ENCODE data around the gene GIPC1.

GIPC1 gene

GRCh38 chr19:14494411-14494810 is 1.5 kb downstream of the GIPC1 start:
- no peak for DNase-seq (ENCODE audit: low spot score)

DNA sequence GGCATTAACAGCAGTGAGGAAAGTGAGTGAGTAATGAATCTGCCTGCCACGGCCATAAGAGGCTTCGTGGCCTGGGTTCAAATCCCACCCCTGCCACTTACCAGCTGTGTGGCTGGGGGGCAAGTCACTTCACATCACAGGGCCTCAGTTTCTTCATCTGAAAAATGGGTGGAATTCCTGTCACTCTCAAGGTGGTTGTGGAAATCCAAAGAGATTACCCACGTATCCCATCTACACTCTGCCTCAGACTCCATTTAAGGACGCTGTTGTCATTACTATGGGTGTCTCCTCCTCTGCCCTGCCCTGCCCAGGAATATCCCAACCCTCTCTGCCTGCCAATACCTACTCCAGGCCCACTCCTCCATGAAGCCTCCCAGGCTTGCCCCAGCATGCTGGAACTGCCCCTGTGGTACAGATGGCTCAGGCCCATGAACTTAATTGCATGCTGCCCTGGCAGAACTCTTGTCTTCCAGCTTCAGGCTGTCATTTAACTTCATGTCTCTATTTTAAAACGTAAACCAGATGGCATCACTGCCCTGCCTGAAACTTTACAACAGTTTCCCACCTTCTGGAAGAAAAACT is 3.1 kb downstream of the GIPC1 start:
- no peak for DNase-seq (ENCODE audit: low spot score)

DNA sequence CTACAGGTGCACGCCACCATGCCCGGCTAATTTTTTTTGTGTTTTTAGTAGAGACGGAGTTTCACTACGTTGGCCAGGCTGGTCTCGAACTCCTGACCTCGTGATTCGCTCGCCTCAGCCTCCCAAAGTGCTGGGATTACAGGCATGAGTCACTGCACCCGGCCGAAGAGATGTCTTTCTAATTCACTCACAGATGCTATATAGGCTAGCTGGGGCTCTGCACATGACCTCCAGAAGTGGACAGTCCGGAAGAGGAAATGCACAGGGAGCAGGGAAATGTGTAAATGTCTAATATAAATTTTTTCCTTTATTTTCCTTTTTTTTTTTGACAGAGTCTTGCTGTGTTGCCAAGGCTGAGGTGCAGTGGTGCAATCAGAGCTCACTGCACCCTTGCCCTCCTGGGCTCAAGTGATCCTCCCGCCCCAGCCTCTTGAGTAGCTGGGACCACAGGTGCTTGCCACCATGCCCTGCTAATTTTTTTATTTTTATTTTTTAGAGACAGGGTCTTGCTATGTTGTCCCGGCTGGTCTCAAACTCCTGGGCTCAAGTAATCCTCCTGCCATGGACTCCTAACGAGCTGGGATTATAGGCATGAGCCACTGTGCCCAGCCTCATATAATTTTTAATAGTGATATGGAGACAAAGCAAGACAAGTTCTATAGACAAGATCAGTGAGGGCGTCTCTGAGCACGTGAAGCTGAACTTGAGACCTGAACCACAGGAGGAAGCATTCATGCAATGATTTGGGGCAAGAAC is 8.4 kb downstream of the GIPC1 start:
- DNase-seq (ENCODE audit: low spot score): no peak

- DNase-seq (ENCODE audit: low spot score): no peak
Measured at GRCh38 chr19:14482172-14482941, 13.6 kb downstream of the GIPC1 start.

- no peak for DNase-seq (ENCODE audit: low spot score)
Measured at GRCh38 chr19:14480700-14481079, 15.2 kb downstream of the GIPC1 start.

DNA sequence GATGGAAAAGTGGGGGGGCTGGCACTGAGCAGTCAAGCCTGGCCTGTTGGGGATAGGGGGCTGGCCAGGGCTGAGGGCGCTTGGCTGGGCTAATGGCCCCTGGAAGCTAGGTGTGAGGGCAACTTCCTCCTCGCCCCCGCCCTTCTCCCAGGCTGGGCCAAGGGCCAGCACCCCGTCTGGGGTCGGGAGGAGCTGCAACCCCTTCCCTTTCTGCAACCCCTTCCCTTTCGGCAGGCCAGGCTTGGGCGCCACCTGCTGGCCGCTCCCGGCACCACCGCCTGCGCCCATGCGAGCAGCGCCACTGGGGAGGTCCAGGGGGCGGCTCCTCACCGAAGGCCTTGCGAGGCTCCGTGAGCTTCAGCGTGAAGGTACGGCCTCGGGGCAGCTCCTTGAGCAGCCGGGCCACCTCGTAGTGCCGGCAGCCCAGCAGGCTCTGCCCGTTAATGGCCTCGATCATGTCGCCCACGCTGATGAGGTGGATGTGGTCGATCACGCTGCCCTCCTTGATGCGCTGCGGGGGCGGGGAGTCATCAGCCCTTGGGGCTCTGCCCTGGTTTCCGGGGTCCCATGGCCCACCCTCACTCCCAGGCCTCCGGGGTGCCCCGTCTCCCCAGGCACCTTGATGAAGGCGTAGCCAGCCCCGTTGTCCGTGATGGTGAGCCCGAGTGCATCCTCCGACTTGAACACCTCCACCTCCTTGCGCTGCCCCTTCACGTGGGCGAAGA is 15.8 kb downstream of the GIPC1 start:
- no peak for DNase-seq (ENCODE audit: low spot score)

DNA sequence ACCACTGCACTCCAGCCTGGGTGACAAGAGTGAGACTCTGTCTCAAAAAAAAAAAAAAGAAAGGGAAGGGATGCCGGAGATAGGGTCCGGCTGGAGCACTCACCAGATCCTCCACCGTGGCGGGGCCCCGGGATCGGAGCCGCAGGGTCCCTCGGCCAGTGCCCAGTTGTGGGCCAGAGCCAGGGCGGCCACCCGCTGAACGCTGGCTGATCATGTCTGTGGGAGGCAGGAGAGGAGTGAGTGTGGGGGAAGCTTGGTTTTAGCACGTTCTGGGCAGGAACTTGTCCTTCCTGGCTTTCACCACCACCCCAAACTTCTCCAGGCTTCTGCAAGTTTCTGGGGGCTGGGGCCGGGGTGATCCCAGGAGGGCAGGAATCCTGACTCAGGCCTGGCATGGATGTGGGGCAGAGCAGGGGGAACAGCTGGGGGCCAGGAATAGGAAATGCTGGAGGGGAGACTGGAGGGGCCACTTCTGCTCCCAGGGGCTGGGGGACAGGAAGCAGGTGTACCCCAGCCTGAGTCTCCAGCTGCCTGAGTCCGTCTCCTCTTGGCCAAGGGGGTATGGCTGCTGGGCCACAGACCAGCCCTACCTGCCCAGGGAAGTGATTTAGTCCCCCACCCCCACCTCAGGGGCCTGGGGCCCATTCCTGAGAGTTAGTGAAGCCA is 16.5 kb downstream of the GIPC1 start:
- DNase-seq (ENCODE audit: low spot score): no peak

GRCh38 chr19:14478113-14478545 is 17.8 kb downstream of the GIPC1 start:
- no peak for DNase-seq (ENCODE audit: low spot score)

DNA sequence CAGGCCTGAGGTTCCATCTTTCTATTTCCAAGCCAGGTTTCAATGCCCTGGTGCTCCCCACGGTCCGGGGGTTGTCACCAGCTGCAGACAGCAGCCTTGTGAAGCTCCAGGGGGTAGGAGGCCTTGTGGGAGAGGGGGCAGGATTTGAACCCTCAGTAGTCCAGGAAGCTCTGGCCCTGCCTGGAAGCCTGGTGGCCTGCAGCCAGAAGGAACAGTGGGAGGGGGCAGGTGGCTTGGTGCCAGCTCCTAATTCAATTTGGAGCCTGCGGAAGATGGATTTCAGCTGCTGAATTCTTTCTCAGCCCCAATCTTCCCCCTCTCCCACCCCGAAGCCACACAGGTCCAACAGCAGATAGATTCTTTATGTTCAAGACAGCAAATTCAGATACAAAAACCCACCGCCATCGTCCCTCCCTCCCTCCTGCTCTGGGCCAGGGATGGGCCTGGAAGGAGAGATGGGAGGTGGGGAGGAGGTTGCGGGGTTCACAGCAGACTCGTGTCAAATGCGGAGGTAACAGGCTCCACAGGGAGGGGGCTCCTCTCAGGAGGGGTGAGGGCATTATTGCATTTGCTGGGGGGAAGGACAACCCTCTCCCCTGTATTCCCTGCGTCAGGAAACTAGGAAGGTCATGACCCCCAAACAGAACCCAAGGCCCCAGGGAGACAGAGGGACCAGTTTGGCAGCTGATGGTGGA is 18.4 kb downstream of the GIPC1 start:
- no peak for DNase-seq (ENCODE audit: low spot score)

GRCh38 chr19:14476673-14477401 is 19.1 kb downstream of the GIPC1 start:
- peak; percentile 15 for DNase-seq (ENCODE audit: low spot score)

DNA sequence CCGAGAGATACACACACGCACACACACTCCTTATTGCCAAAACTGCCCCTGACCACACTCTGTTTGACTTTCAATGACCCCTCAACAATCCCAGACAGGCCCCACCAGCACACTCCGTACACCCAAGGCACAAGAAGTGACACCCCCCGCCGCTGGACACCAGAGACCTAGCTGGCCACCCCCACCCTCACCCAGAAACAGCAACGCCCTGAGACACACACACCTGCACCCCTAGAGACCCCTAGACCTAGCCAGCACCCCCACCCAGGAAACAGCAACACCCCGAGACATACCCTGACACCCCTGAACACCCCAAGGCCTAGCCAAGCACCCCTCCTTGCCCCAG is 19.6 kb downstream of the GIPC1 start:
- DNase-seq (ENCODE audit: low spot score): no peak

DNA sequence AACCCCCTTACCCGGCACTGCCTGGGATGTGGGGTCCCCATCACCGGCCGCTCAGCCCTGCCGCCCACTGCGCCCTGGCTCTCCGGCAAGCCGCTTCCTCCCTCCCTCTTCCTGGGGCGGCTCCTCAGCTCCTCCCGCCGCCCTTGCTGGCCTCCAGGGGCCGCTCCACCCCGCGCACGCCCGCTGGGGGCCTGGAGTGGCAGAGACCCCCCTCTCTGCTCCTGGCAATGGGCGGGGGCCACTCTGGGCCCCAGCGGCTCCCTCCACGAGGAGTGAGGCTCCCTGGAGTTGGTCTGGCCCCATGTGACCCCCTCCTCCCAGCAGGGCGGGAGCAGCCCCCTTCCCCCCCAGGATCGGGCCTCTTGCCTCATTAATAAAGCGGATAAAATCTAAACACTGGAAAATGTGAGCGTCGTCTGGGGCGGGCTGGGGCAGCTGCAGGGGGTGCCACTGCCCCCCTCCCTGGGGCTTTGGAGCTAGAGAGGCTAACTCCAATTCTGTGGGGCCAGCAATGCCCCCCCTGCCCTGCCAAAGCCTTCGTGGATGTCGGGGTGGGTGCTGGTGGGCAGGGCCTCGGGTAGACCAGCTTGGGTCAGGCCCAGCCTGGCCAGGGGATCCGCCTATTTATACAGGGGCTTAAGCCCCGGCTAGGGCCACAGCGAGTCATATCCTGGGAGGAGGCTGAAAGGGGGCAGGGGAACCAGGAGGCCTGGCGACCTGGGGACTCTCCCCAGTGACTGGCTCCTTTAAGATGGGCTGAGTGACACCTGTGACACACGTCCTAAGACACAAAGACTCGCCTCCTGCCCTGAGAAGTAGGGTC is 20.5 kb downstream of the GIPC1 start, which contains the start of gene PTGER1:
Gene PTGER1 (minus strand): TSS at position 104 of the 823 bp plus-strand sequence. CDS start 1,034 bp downstream, outside the sequence.
- DNase-seq (ENCODE audit: low spot score): peak; percentile 25

DNA sequence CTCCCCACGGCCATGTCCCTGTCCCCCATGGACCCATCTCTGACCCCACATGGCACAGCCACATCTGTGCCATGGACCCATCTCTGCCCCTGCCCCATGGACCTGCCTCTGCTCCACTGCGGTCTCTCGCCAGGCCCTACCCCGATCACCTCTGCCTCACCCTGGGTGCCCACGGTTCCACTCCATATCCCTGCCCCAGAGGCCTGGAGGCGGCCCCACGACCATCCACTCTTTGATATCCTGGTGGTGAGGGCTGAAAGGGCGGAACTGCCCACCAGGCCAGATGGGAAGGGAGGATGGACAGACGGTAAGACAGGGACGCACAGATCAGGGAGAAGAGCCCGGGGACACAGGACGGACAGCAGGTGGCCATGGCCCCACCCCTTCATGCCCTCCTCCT is 21.1 kb downstream of the GIPC1 start:
- DNase-seq (ENCODE audit: low spot score): no peak

DNA sequence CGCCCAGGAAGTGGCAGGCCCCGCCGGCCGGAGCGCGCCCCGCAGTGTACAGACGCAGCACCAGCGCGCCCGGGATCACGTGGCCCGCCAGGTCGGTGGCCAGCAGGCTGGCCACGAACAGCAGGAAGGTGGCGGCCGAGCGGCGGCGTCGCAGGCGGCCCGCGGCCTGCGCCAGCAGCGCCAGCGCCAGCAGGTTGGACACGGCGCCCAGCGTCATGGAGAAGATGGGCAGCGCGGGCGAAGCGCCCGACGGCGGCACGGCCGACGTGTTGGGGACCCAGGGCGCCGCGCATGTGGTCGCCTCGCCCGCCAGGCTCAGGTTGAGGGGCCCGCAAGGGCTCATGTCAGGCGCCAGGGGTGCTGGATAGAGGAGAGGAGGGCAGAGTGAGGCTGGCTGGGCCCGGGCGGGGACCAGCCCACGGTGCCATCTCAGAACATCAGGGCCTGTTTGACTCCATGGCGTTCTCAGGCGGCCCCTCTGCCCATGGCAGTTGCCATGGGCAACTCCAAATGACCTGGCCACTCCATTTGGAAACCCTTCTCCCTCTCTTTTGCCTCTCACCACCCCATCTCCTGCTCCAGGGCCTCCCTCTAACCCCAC is 21.8 kb downstream of the GIPC1 start:
- DNase-seq (ENCODE audit: low spot score): no peak

DNA sequence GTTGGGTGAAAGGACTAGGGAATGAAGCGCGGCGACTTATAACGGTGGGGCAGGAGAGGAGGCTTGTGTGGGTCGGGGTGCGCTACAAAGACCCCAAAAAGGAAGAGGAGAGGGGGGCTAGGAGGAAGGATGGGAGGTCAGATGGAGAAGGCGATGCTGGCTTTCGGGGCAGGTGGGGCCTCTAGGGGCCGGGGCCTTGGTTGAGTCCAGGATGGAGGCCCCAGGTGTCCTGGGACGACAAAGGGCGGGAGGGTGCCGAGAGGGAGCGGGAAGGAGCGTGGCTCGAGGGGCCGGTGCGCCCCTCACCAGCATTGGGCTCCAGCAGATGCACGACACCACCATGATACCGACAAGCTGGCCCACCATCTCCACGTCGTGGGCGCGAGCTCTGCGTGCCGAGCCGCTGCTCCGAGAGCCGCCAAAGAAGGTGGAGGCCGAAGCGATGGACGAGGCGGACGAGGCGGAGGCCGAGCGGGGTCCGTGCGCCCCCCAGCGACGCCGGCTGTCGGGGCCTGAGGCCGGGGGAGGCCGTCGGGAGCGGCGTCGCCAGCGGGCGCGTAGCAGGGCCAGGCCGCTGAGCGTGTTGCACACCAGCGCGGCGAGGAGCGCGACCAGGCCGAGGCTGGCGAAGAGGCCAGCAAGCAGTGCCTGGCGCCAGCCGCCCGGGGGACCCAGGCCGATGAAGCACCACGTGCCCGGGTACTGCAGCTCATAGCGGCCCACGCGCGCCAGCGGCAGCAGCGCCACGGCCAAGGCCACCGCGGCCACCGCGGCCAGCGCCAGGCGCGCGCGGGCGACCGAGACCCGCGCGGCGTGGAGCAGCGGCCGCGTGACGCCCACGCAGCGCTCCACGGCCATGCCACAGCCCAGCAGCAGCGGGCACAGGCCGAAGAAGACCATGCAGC is 22.6 kb downstream of the GIPC1 start:
- no peak for DNase-seq (ENCODE audit: low spot score)

DNA sequence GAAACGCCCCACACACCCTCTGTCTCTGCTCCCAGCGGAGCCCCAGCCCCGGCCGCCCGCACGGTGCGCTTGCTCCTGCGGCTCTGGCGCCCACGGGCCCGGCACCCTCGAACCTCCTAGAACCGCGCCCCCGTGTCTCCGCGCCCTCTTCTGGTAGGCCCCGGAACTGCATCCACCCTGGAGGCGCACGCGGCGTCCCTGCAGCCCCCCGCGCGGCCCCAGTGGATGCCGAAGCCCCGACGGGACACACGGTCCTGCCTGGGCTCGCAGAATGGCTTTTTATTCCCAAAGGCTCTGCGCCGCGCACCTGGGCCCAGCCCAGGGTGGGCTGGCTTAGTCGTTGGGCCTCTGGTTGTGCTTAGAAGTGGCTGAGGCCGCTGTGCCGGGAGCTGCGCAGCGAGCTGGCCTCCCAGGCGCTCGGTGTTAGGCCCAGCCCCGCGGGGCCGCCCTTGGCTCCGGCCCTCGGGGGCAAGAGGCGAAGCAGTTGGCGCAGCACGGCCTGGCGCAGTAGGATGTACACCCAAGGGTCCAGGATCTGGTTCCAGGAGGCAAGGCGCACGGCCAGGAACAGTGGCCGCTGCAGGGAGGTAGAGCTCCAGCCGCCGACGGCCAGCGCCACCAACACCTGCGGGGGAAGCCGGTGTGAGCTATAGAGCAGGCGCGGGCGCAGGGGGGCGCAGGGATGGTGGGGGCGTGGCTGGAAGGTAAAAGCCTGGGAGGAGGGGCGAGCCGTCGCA is 23.6 kb downstream of the GIPC1 start:
- peak; percentile 29 for DNase-seq (ENCODE audit: low spot score)

DNA sequence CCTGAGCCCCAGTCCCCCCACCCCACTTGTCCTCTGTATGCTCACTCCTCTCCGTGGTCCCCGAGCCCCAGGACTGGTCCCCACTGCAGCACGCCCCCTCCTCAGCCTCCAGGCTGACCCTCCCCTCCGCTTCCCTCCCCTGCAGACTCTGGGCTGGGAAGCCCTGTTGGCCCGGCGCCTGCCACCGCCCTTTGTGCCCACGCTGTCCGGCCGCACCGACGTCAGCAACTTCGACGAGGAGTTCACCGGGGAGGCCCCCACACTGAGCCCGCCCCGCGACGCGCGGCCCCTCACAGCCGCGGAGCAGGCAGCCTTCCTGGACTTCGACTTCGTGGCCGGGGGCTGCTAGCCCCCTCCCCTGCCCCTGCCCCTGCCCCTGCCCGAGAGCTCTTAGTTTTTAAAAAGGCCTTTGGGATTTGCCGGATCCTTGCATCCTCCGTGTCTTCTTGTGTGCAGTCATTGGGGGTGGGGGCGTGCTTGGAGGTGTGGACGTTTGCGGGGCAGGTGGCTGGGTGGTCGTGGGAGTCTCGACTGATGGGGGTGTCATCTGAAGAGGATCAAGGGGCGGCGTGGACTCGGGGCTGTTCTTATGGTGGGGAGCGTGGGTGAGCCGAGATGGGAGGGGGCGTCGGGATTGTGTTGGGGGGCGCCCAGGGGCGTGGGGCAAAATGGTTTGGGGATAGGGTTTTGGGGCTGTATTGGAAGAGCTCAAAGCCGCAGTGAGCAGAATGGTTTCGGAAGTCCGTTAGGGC is 24.3 kb downstream of the GIPC1 start:
- no peak for DNase-seq (ENCODE audit: low spot score)
